Testis (tissue), 2 donors: Measurements from ENCODE around the gene VOPP1.

Experiments used
- POLR2A ChIP-seq: fragments of 450-650 bp; IDR thresholded peaks from one replicate; pipeline ENCODE4 v1.6.1; 2017; ENCODE audit warnings: antibody characterized with exemption, mild to moderate bottlenecking, moderate library complexity
- TF ChIP-seq, protein P1 (sequence below), 3 experiments: fragments of 450-650 bp in 2 of 3; fragments of 200-600 bp in 1 of 3; sonication (generic) in 1 of 3; IDR thresholded peaks; one replicate each; pipeline ENCODE4 v1.5.1; 2016 to 2019; ENCODE audit warnings: antibody characterized with exemption in 3 of 3, mild to moderate bottlenecking in 2 of 3, moderate library complexity in 1 of 3

DNA sequence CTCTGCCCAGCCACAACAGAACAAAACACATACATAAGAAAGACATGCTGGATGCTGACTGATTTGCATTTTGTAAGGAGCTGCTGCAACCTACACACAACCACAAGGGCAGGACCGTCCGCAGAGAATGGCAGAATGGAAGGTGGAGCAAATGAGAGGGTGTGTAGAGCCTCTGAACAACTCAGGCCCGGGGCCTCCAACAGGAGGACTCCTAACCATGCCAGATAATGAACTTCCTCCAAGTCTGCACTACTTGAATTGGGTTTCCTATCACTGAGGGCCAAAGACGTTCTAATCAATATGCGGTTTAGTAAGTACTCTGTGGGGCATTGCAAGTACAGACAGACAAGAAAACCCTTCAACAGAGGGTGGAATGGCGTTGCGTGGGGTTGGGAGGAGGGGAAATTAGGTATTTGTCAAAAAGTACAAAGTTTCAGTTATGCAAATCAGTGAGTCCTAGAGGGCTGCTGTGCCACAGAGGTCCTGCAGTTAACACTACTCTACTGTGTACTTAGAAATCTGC, 14.6 kb downstream of the VOPP1 start:
- TF ChIP-seq, protein P1, sequence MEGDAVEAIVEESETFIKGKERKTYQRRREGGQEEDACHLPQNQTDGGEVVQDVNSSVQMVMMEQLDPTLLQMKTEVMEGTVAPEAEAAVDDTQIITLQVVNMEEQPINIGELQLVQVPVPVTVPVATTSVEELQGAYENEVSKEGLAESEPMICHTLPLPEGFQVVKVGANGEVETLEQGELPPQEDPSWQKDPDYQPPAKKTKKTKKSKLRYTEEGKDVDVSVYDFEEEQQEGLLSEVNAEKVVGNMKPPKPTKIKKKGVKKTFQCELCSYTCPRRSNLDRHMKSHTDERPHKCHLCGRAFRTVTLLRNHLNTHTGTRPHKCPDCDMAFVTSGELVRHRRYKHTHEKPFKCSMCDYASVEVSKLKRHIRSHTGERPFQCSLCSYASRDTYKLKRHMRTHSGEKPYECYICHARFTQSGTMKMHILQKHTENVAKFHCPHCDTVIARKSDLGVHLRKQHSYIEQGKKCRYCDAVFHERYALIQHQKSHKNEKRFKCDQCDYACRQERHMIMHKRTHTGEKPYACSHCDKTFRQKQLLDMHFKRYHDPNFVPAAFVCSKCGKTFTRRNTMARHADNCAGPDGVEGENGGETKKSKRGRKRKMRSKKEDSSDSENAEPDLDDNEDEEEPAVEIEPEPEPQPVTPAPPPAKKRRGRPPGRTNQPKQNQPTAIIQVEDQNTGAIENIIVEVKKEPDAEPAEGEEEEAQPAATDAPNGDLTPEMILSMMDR (IDR thresholded peaks at IDR 0.05): no peak
- no peak for TF ChIP-seq POLR2A
